Measurements from ENCODE around the gene ATP1B3. TPM values are rescaled to one million over a fixed set of nuclear protein-coding genes. Genes with fewer than 3 reads are reported as not detected.

ATP1B3 gene
- total RNA-seq, 1 donor from 2014 or later, result 43.6 TPM

Small RNA genes within 50 kb of the gene (small RNA-seq; reads per million reads assigned to genes)
- not detected for gene HMGN2P25
- not detected for gene RNU6-509P

Other genes with a start within 250 kb of the ATP1B3 start
- 39.9 TPM for gene RNF7, start 138.3 kb upstream of the ATP1B3 start, total RNA-seq
- under 0.01 TPM for gene GRK7, start 113.2 kb upstream of the ATP1B3 start, total RNA-seq